CD14-positive monocyte (primary cell): ENCODE measurements around the gene SH3BGR. TPM values are rescaled to one million over a fixed set of nuclear protein-coding genes. Genes with fewer than 3 reads are reported as not detected.

Experiments
- DNase-seq, 3 donors: peaks; one replicate each; pipeline ENCODE4 v3.0.0-alpha.2; 2011 to 2022
- H2AFZ ChIP-seq: 2 replicates; pipeline ENCODE4 v1.6.0; 2012; ENCODE audit warnings: mild to moderate bottlenecking, low read depth, low read length, inconsistent platforms; ENCODE audit not compliant: insufficient read depth, poor library complexity, severe bottlenecking
- H3K27ac ChIP-seq, 2 donors: 1 replicate in 1 of 2; 2 replicates in 1 of 2; pipeline ENCODE4 v1.5.1; 2012 to 2013; ENCODE audit warnings: low read length in 2 of 2, control low read depth in 1 of 2, inconsistent platforms in 1 of 2, low read depth in 1 of 2, mild to moderate bottlenecking in 1 of 2
- H3K27me3 ChIP-seq, 2 donors: one replicate each; pipeline versions ENCODE4 v1.6.0 to v1.6.1; 2011 to 2013; ENCODE audit warnings: low read length in 2 of 2; ENCODE audit not compliant: control insufficient read depth in 2 of 2, insufficient read depth in 2 of 2
- H3K36me3 ChIP-seq, 2 donors: replicated peaks in 1 of 2; 1 replicate in 1 of 2; 2 replicates in 1 of 2; pipeline versions ENCODE4 v1.5.1 to v1.6.1; 2012 to 2013; ENCODE audit warnings: low read length in 2 of 2, control low read depth in 1 of 2, inconsistent platforms in 1 of 2, mild to moderate bottlenecking in 1 of 2; ENCODE audit not compliant: insufficient read depth in 2 of 2, control insufficient read depth in 1 of 2
- H3K4me1 ChIP-seq, 2 donors: 1 replicate in 1 of 2; 2 replicates in 1 of 2; pipeline versions ENCODE4 v1.5.1 to v1.6.1; 2012 to 2013; ENCODE audit warnings: low read length in 2 of 2, control low read depth in 1 of 2, inconsistent platforms in 1 of 2, mild to moderate bottlenecking in 1 of 2, moderate library complexity in 1 of 2; ENCODE audit not compliant: insufficient read depth in 2 of 2, control insufficient read depth in 1 of 2
- H3K4me2 ChIP-seq: replicated peaks from 2 replicates; pipeline ENCODE3; 2012; ENCODE audit warnings: low read length, moderate library complexity, mild to moderate bottlenecking; ENCODE audit not compliant: poor library complexity, severe bottlenecking; ENCODE audit errors: extremely low read depth
- H3K4me3 ChIP-seq, 3 experiments: fragments of 200-600 bp in 1 of 3; sonication (generic) in 1 of 3; replicated peaks in 1 of 3; 1 replicate in 2 of 3; 2 replicates in 1 of 3; pipeline ENCODE4 v1.5.1; 2011 to 2013; ENCODE audit warnings: low read length in 3 of 3, mild to moderate bottlenecking in 3 of 3, control low read depth in 2 of 3, low read depth in 2 of 3, inconsistent platforms in 1 of 3, moderate library complexity in 1 of 3
- H3K79me2 ChIP-seq: 2 replicates; pipeline ENCODE4 v1.6.0; 2012; ENCODE audit warnings: mild to moderate bottlenecking, control low read depth, inconsistent platforms, low read length, moderate library complexity; ENCODE audit not compliant: insufficient read depth
- H3K9ac ChIP-seq: 2 replicates; pipeline ENCODE4 v1.6.0; 2017; ENCODE audit warnings: low read length, mild to moderate bottlenecking; ENCODE audit not compliant: insufficient read depth, poor library complexity, severe bottlenecking
- H3K9me3 ChIP-seq, 2 donors: replicated peaks in 1 of 2; 1 replicate in 1 of 2; 2 replicates in 1 of 2; pipeline versions ENCODE4 v1.5.1 to v1.6.1; 2012 to 2013; ENCODE audit warnings: low read length in 2 of 2, control low read depth in 1 of 2; ENCODE audit not compliant: control insufficient read depth in 1 of 2, insufficient read depth in 1 of 2
- H4K20me1 ChIP-seq: 2 replicates; pipeline ENCODE4 v1.6.0; 2012; ENCODE audit warnings: mild to moderate bottlenecking, low read length, control low read depth, moderate library complexity; ENCODE audit not compliant: insufficient read depth
- H3K27ac Mint-ChIP-seq, 7 donors: one replicate each; pipeline ENCODE4 v1.8.0; 2020; ENCODE audit warnings: mild to moderate bottlenecking in 7 of 7, mixed read lengths in 7 of 7, moderate library complexity in 6 of 7, inconsistent platforms in 2 of 7
- H3K27me3 Mint-ChIP-seq, 3 donors: one replicate each; pipeline ENCODE4 v1.8.0; 2021 to 2022; ENCODE audit warnings: low read depth in 3 of 3, mild to moderate bottlenecking in 3 of 3, mixed read lengths in 3 of 3, moderate library complexity in 3 of 3, inconsistent platforms in 1 of 3
- H3K36me3 Mint-ChIP-seq, 2 donors: one replicate each; pipeline ENCODE4 v1.8.0; 2020; ENCODE audit warnings: mixed read lengths in 2 of 2, inconsistent platforms in 1 of 2, mild to moderate bottlenecking in 1 of 2
- H3K4me1 Mint-ChIP-seq: one replicate; pipeline ENCODE4 v1.8.0; 2020; ENCODE audit warnings: mild to moderate bottlenecking, mixed read lengths
- H3K4me3 Mint-ChIP-seq, 2 donors: one replicate each; pipeline ENCODE4 v1.8.0; 2020; ENCODE audit warnings: mild to moderate bottlenecking in 2 of 2, mixed read lengths in 2 of 2, moderate library complexity in 1 of 2
- H3K9me3 Mint-ChIP-seq, 7 donors: one replicate each; pipeline ENCODE4 v1.8.0; 2020 to 2022; ENCODE audit warnings: mixed read lengths in 7 of 7, mild to moderate bottlenecking in 6 of 7, moderate library complexity in 6 of 7, inconsistent platforms in 2 of 7
- CTCF ChIP-seq: fragments of 200-600 bp; IDR thresholded peaks from one replicate; pipeline ENCODE4 v1.8.0; 2022; ENCODE audit warnings: antibody characterized with exemption, mild to moderate bottlenecking
- WGBS: methylation state at CpG from one replicate; pipeline ENCODE4 v1.1.5; 2013; ENCODE audit warnings: missing lambda C conversion rate; ENCODE audit not compliant: insufficient coverage; 5-methylcytosine and 5-hydroxymethylcytosine counted together
- intact Hi-C, 2 donors: fragments of 100-400 bp; cut with micrococcal nuclease; formaldehyde crosslinking; loops; one replicate each; pipeline versions ENCODE4 v1.15.0 to v1.15.1; 2023
- polyA plus RNA-seq, 3 donors: library from polyadenylated mRNA; depleted of rRNA in 1 of 3; unstranded in 2 of 3; stranded (reverse) in 1 of 3; fragments of 300-500 nt in 2 of 3; fragments of >200 nt in 1 of 3; fragmentation: Illumina TruSeq in 2 of 3; gene quantifications; 1 replicate in 2 of 3; 2 replicates in 1 of 3; pipeline ENCODE4 v1.2.3, GENCODE V29; 2012 to 2021

The SH3BGR gene
- polyA plus RNA-seq, 3 donors = 0.36 to 0.72 TPM; not detected in 1

GRCh38 chr21:39529026-39529425, 77.3 kb downstream of the SH3BGR start:
- Mint-ChIP-seq H3K4me3 (no peak overlapping the region), H3K9me3 (peaks cover 0 to 6% (median 0%) of the 10 kb centered on the region in 7 donors), H3K27ac (no peak overlapping the region), H3K4me1 (peaks cover 8% of the 10 kb centered on the region), H3K36me3 (no peaks in the 10 kb centered on the region), H3K27me3 (peaks cover 11 to 24% (median 16%) of the 10 kb centered on the region in 3 donors)
- Histone ChIP-seq H3K27ac (no peak overlapping the region), H3K4me1 (no peaks in the 10 kb centered on the region), H3K9ac (no peak overlapping the region), H3K4me2 (no peak overlapping the region), H3K36me3 (no peaks in the 10 kb centered on the region), H4K20me1 (no peaks in the 10 kb centered on the region), H3K4me3 (no peak overlapping the region), H3K27me3 (peaks cover 0 to under 1% of the 10 kb centered on the region in 2 donors), H3K79me2 (no peaks in the 10 kb centered on the region), H3K9me3 (no peaks in the 10 kb centered on the region), H2AFZ (no peak overlapping the region)
- WGBS = 82% methylated on average over 4 of the region's 4 CpGs
- DNase-seq = no peak
- no peak for TF ChIP-seq CTCF
- intact Hi-C loops = no loop called here

GRCh38 chr21:39531064-39531463, 79.3 kb downstream of the SH3BGR start:
- DNase-seq = no peak
- H3K27me3 ChIP-seq = peaks cover 0 to 2% of the 10 kb centered on the region in 2 donors
- H3K27ac Mint-ChIP-seq = no peak overlapping the region
- H3K27ac ChIP-seq = no peak overlapping the region
- peaks cover 0 to 3% (median 0%) of the 10 kb centered on the region in 7 donors for H3K9me3 Mint-ChIP-seq
- no peak overlapping the region for H3K4me3 Mint-ChIP-seq
- no peaks in the 10 kb centered on the region for H4K20me1 ChIP-seq
- no peaks in the 10 kb centered on the region for H3K4me1 ChIP-seq
- no peaks in the 10 kb centered on the region for H3K36me3 ChIP-seq
- no peak overlapping the region for H3K4me3 ChIP-seq
- TF ChIP-seq CTCF = no peak
- H3K36me3 Mint-ChIP-seq = no peaks in the 10 kb centered on the region
- no peak overlapping the region for H2AFZ ChIP-seq
- H3K4me1 Mint-ChIP-seq = peaks cover 8% of the 10 kb centered on the region
- H3K4me2 ChIP-seq = no peak overlapping the region
- WGBS = 72% methylated on average over 6 of the region's 8 CpGs
- H3K27me3 Mint-ChIP-seq = peaks cover 5 to 26% (median 17%) of the 10 kb centered on the region in 3 donors
- no peak overlapping the region for H3K9ac ChIP-seq
- no peaks in the 10 kb centered on the region for H3K79me2 ChIP-seq
- intact Hi-C loops = no loop called here
- no peaks in the 10 kb centered on the region for H3K9me3 ChIP-seq
